ENCODE measurements around the gene ARID1B.

ARID1B gene

GRCh38 chr6:156963712-156964700, 186.8 kb downstream of the ARID1B start:
- Histone ChIP-seq H3K27me3 (ENCODE audit: insufficient read depth, low read length) (no peaks in the 10 kb centered on the region), H3K18ac (ENCODE audit: low read length) (peak overlapping the region; percentile 71), H3K4me1 (ENCODE audit: control insufficient read depth in 1 of 2, insufficient read depth in 2 of 2, low read length in 2 of 2) (no peaks in the 10 kb centered on the region), H3K9me3 (ENCODE audit: insufficient read depth, low read depth, low read length) (no peaks in the 10 kb centered on the region), H3K79me2 (ENCODE audit: control insufficient read depth, insufficient read depth, low read length, poor library complexity) (peaks cover 7% of the 10 kb centered on the region), H3K9ac (ENCODE audit: low read length) (no peak overlapping the region), H2AK5ac (ENCODE audit: low read length) (no peak overlapping the region), H3K4me3 (ENCODE audit: low read depth, low read length) (no peak overlapping the region), H2BK120ac (ENCODE audit: insufficient read depth, low read length, poor library complexity) (no peak overlapping the region), H4K91ac (ENCODE audit: low read depth, low read length) (no peak overlapping the region), H4K8ac (ENCODE audit: low read depth, low read length) (no peak overlapping the region), H2BK12ac (ENCODE audit: low read length) (no peak overlapping the region), H3K4ac (ENCODE audit: low read depth, low read length) (no peak overlapping the region), H3K27ac (ENCODE audit: low read depth, low read length) (no peak overlapping the region), H3K4me2 (ENCODE audit: low read length) (no peak overlapping the region), H3K23ac (ENCODE audit: low read length) (no peak overlapping the region), H2BK5ac (ENCODE audit: low read depth, low read length, poor library complexity) (no peak overlapping the region), H2AFZ (ENCODE audit: insufficient read depth, low read length, poor library complexity) (no peak overlapping the region), H3K79me1 (ENCODE audit: low read length) (no peaks in the 10 kb centered on the region), H3K14ac (ENCODE audit: low read length) (no peak overlapping the region), H3K36me3 (ENCODE audit: control insufficient read depth in 1 of 2, insufficient read depth in 2 of 2, low read length in 2 of 2) (no peaks in the 10 kb centered on the region), H4K12ac (ENCODE audit: low read depth, low read length) (no peak overlapping the region)
- DNase-seq = peak; percentile 66 to 73
- 100% methylated on average over 2 of the region's 10 CpGs for WGBS (ENCODE audit: extremely low coverage, insufficient coverage, insufficient read length)

- H3K27ac ChIP-seq (ENCODE audit: low read depth, low read length) = no peak overlapping the region
- H3K79me1 ChIP-seq (ENCODE audit: low read length) = no peaks in the 10 kb centered on the region
- H3K4ac ChIP-seq (ENCODE audit: low read depth, low read length) = no peak overlapping the region
- no peaks in the 10 kb centered on the region for H3K4me1 ChIP-seq (ENCODE audit: control insufficient read depth in 1 of 2, insufficient read depth in 2 of 2, low read length in 2 of 2)
- H3K23ac ChIP-seq (ENCODE audit: low read length) = no peak overlapping the region
- DNase-seq = no peak
- no peaks in the 10 kb centered on the region for H3K36me3 ChIP-seq (ENCODE audit: control insufficient read depth in 1 of 2, insufficient read depth in 2 of 2, low read length in 2 of 2)
- H3K27me3 ChIP-seq (ENCODE audit: insufficient read depth, low read length) = no peaks in the 10 kb centered on the region
- H3K18ac ChIP-seq (ENCODE audit: low read length) = no peak overlapping the region
- no peak overlapping the region for H3K9ac ChIP-seq (ENCODE audit: low read length)
- no peak overlapping the region for H3K4me3 ChIP-seq (ENCODE audit: low read depth, low read length)
- H2BK120ac ChIP-seq (ENCODE audit: insufficient read depth, low read length, poor library complexity) = no peak overlapping the region
- peaks cover 4% of the 10 kb centered on the region for H3K79me2 ChIP-seq (ENCODE audit: control insufficient read depth, insufficient read depth, low read length, poor library complexity)
- no peaks in the 10 kb centered on the region for H3K9me3 ChIP-seq (ENCODE audit: insufficient read depth, low read depth, low read length)
- H3K14ac ChIP-seq (ENCODE audit: low read length) = no peak overlapping the region
- H2BK5ac ChIP-seq (ENCODE audit: low read depth, low read length, poor library complexity) = no peak overlapping the region
- no peak overlapping the region for H4K12ac ChIP-seq (ENCODE audit: low read depth, low read length)
- H4K91ac ChIP-seq (ENCODE audit: low read depth, low read length) = no peak overlapping the region
- no peak overlapping the region for H2AFZ ChIP-seq (ENCODE audit: insufficient read depth, low read length, poor library complexity)
- no peak overlapping the region for H3K4me2 ChIP-seq (ENCODE audit: low read length)
- no CpG with 5 or more reads among the region's 4 CpGs for WGBS (ENCODE audit: extremely low coverage, insufficient coverage, insufficient read length)
- no peak overlapping the region for H2BK12ac ChIP-seq (ENCODE audit: low read length)
- no peak overlapping the region for H4K8ac ChIP-seq (ENCODE audit: low read depth, low read length)
- H2AK5ac ChIP-seq (ENCODE audit: low read length) = no peak overlapping the region
Measured at GRCh38 chr6:156967852-156968251, 190.7 kb downstream of the ARID1B start.

- Histone ChIP-seq H3K9me3 (ENCODE audit: insufficient read depth, low read depth, low read length) (no peaks in the 10 kb centered on the region), H4K8ac (ENCODE audit: low read depth, low read length) (no peak overlapping the region), H3K4me1 (ENCODE audit: control insufficient read depth in 1 of 2, insufficient read depth in 2 of 2, low read length in 2 of 2) (no peaks in the 10 kb centered on the region), H3K18ac (ENCODE audit: low read length) (no peak overlapping the region), H3K14ac (ENCODE audit: low read length) (no peak overlapping the region), H2AFZ (ENCODE audit: insufficient read depth, low read length, poor library complexity) (no peak overlapping the region), H3K9ac (ENCODE audit: low read length) (no peak overlapping the region), H2BK120ac (ENCODE audit: insufficient read depth, low read length, poor library complexity) (no peak overlapping the region), H3K27me3 (ENCODE audit: insufficient read depth, low read length) (no peaks in the 10 kb centered on the region), H2AK5ac (ENCODE audit: low read length) (no peak overlapping the region), H3K79me2 (ENCODE audit: control insufficient read depth, insufficient read depth, low read length, poor library complexity) (peaks cover 4% of the 10 kb centered on the region), H3K27ac (ENCODE audit: low read depth, low read length) (no peak overlapping the region), H3K23ac (ENCODE audit: low read length) (no peak overlapping the region), H2BK12ac (ENCODE audit: low read length) (no peak overlapping the region), H2BK5ac (ENCODE audit: low read depth, low read length, poor library complexity) (no peak overlapping the region), H3K4me3 (ENCODE audit: low read depth, low read length) (no peak overlapping the region), H4K12ac (ENCODE audit: low read depth, low read length) (no peak overlapping the region), H4K91ac (ENCODE audit: low read depth, low read length) (no peak overlapping the region), H3K4ac (ENCODE audit: low read depth, low read length) (no peak overlapping the region), H3K79me1 (ENCODE audit: low read length) (no peaks in the 10 kb centered on the region), H3K4me2 (ENCODE audit: low read length) (no peak overlapping the region), H3K36me3 (ENCODE audit: control insufficient read depth in 1 of 2, insufficient read depth in 2 of 2, low read length in 2 of 2) (no peaks in the 10 kb centered on the region)
- no CpG with 5 or more reads among the region's 5 CpGs for WGBS (ENCODE audit: extremely low coverage, insufficient coverage, insufficient read length)
- DNase-seq = no peak
Measured at GRCh38 chr6:156969233-156969632, 192.1 kb downstream of the ARID1B start.

GRCh38 chr6:156970595-156971112, 193.5 kb downstream of the ARID1B start:
- Histone ChIP-seq H2BK12ac (ENCODE audit: low read length) (no peak overlapping the region), H3K4me1 (ENCODE audit: control insufficient read depth in 1 of 2, insufficient read depth in 2 of 2, low read length in 2 of 2) (no peaks in the 10 kb centered on the region), H3K79me2 (ENCODE audit: control insufficient read depth, insufficient read depth, low read length, poor library complexity) (peaks cover 4% of the 10 kb centered on the region), H3K23ac (ENCODE audit: low read length) (no peak overlapping the region), H3K9ac (ENCODE audit: low read length) (peak overlapping the region; percentile 33), H4K91ac (ENCODE audit: low read depth, low read length) (no peak overlapping the region), H2AK5ac (ENCODE audit: low read length) (no peak overlapping the region), H2BK120ac (ENCODE audit: insufficient read depth, low read length, poor library complexity) (no peak overlapping the region), H3K4me3 (ENCODE audit: low read depth, low read length) (no peak overlapping the region), H3K79me1 (ENCODE audit: low read length) (no peaks in the 10 kb centered on the region), H3K27me3 (ENCODE audit: insufficient read depth, low read length) (no peaks in the 10 kb centered on the region), H3K36me3 (ENCODE audit: control insufficient read depth in 1 of 2, insufficient read depth in 2 of 2, low read length in 2 of 2) (no peaks in the 10 kb centered on the region), H2BK5ac (ENCODE audit: low read depth, low read length, poor library complexity) (no peak overlapping the region), H2AFZ (ENCODE audit: insufficient read depth, low read length, poor library complexity) (no peak overlapping the region), H4K12ac (ENCODE audit: low read depth, low read length) (no peak overlapping the region), H4K8ac (ENCODE audit: low read depth, low read length) (no peak overlapping the region), H3K27ac (ENCODE audit: low read depth, low read length) (no peak overlapping the region), H3K18ac (ENCODE audit: low read length) (no peak overlapping the region), H3K4me2 (ENCODE audit: low read length) (no peak overlapping the region), H3K14ac (ENCODE audit: low read length) (no peak overlapping the region), H3K4ac (ENCODE audit: low read depth, low read length) (peak overlapping the region; percentile 59), H3K9me3 (ENCODE audit: insufficient read depth, low read depth, low read length) (no peaks in the 10 kb centered on the region)
- DNase-seq = no peak
- WGBS (ENCODE audit: extremely low coverage, insufficient coverage, insufficient read length) = no CpG with 5 or more reads among the region's 2 CpGs

Measured in trophoblast cell (in vitro differentiated cells and primary cell).